Endothelial cell (in vitro differentiated cells): Measurements from ENCODE around the gene SLC25A24. TPM values are rescaled to one million over a fixed set of nuclear protein-coding genes. Genes with fewer than 3 reads are reported as not detected.

Source experiments
- DNase-seq: peaks from one replicate; pipeline ENCODE4 v3.0.0; 2021; ENCODE audit warnings: low spot score
- H3K27ac Mint-ChIP-seq: one replicate; pipeline ENCODE4 v1.8.0; 2021; ENCODE audit warnings: mixed read lengths, inconsistent platforms; ENCODE audit not compliant: unreplicated experiment
- H3K27me3 Mint-ChIP-seq: one replicate; pipeline ENCODE4 v1.8.0; 2021; ENCODE audit warnings: mild to moderate bottlenecking, moderate library complexity, mixed read lengths, inconsistent platforms; ENCODE audit not compliant: unreplicated experiment
- H3K36me3 Mint-ChIP-seq: one replicate; pipeline ENCODE4 v1.8.0; 2021; ENCODE audit warnings: mild to moderate bottlenecking, low read depth, mixed read lengths, inconsistent platforms; ENCODE audit not compliant: unreplicated experiment
- H3K4me1 Mint-ChIP-seq: one replicate; pipeline ENCODE4 v1.8.0; 2021; ENCODE audit warnings: mild to moderate bottlenecking, mixed read lengths, inconsistent platforms; ENCODE audit not compliant: unreplicated experiment
- H3K4me3 Mint-ChIP-seq: one replicate; pipeline ENCODE4 v1.8.0; 2021; ENCODE audit warnings: mild to moderate bottlenecking, mixed read lengths, inconsistent platforms; ENCODE audit not compliant: unreplicated experiment
- H3K9me3 Mint-ChIP-seq: one replicate; pipeline ENCODE4 v1.8.0; 2021; ENCODE audit warnings: mixed read lengths, inconsistent platforms; ENCODE audit not compliant: unreplicated experiment
- CTCF ChIP-seq: fragments of 200-600 bp; sonication (generic); IDR thresholded peaks from one replicate; pipeline ENCODE4 v1.5.0; 2021; ENCODE audit warnings: antibody characterized with exemption; ENCODE audit not compliant: unreplicated experiment
- total RNA-seq: library from RNA; stranded (reverse); fragmentation: NEBNext Ultra II Directional; extraction: Animal tissue kit (Norgen Biotek cat#: 25700); gene quantifications from one replicate; pipeline ENCODE4 v1.2.1, GENCODE V29; 2021; ENCODE audit not compliant: unreplicated experiment

Gene SLC25A24
- total RNA-seq, 1 donor from 2014 or later: 51.1 TPM

- DNase-seq: no peak
- Mint-ChIP-seq H3K4me3 (no peak overlapping the region), H3K36me3 (no peaks in the 10 kb centered on the region), H3K9me3 (no peaks in the 10 kb centered on the region), H3K4me1 (peaks cover 17% of the 10 kb centered on the region), H3K27me3 (no peaks in the 10 kb centered on the region), H3K27ac (no peak overlapping the region)
- no peak for TF ChIP-seq CTCF
Measured at GRCh38 chr1:108089477-108089876, 110.7 kb downstream of the SLC25A24 start.

- Mint-ChIP-seq H3K4me3 (no peak overlapping the region), H3K4me1 (peaks cover 38% of the 10 kb centered on the region), H3K27ac (no peak overlapping the region), H3K9me3 (no peaks in the 10 kb centered on the region), H3K27me3 (no peaks in the 10 kb centered on the region), H3K36me3 (peaks cover 7% of the 10 kb centered on the region)
- no peak for TF ChIP-seq CTCF
- DNase-seq: no peak
Measured at GRCh38 chr1:108085628-108086027, 114.5 kb downstream of the SLC25A24 start.

GRCh38 chr1:108084866-108085477 lies 115.2 kb downstream of the SLC25A24 start:
- DNase-seq: no peak
- no peak overlapping the region for H3K4me3 Mint-ChIP-seq
- no peaks in the 10 kb centered on the region for H3K27me3 Mint-ChIP-seq
- no peak for TF ChIP-seq CTCF
- no peak overlapping the region for H3K27ac Mint-ChIP-seq
- peaks cover 9% of the 10 kb centered on the region for H3K36me3 Mint-ChIP-seq
- H3K9me3 Mint-ChIP-seq: no peaks in the 10 kb centered on the region
- H3K4me1 Mint-ChIP-seq: peaks cover 43% of the 10 kb centered on the region

Other genes starting within 250 kb of the SLC25A24 start
- 159 TPM for gene VAV3, start 235.2 kb downstream of the SLC25A24 start, total RNA-seq
- gene NBPF4, start 43.7 kb upstream of the SLC25A24 start, total RNA-seq: not detected
- gene NBPF6, start 250.0 kb upstream of the SLC25A24 start, total RNA-seq: 0.28 TPM